LNCaP clone FGC (cell line): Measurements from ENCODE around the gene FLCN.
A peak's percentile ranks its signal among the peaks of the same experiment; 100 is the strongest.
"Not testable (repeated sequence)": the region's sequence is repeated elsewhere in the genome, so short reads cannot be mapped to it uniquely, and the experiment has no call there.

Source experiments
- DNase-seq: peaks from one replicate; pipeline ENCODE4 v3.0.0-alpha.2; 2011; ENCODE audit warnings: low read depth
- H3K4me3 ChIP-seq: 2 replicates; pipeline ENCODE4 v1.5.1; 2011; ENCODE audit warnings: mild to moderate bottlenecking, low read depth, low read length, control low read depth
- CTCF ChIP-seq: IDR thresholded peaks from 2 replicates; pipeline ENCODE4 v1.5.1; 2012; ENCODE audit warnings: mild to moderate bottlenecking; ENCODE audit not compliant: control insufficient read depth, insufficient read depth; ENCODE audit errors: extremely low read depth

The FLCN gene

DNA sequence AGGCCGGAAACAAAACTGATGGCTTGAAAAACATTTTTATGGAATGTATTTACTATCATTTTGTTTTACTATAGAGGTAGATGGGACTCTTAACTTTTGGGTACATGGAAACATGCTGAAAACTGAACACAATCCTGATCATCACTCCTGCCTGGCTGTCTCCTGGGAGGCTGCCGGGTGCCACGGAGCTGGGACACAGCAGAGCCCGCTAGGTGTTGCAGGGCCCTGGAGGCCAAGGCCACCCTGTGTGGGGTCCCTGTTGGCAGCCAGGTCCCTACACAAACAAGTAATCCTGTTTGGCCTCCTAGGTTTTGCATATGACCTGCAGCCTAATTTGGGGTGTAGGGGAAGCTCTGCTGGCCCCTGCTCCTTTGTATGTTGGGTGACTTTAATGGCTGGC is 48.4 kb downstream of the FLCN start:
- DNase-seq, result no peak
- no peak for TF ChIP-seq CTCF
- no peak overlapping the region for H3K4me3 ChIP-seq

- no peak for DNase-seq
- TF ChIP-seq CTCF, result no peak
- no peak overlapping the region for H3K4me3 ChIP-seq
These were observed 50.1 kb downstream of the FLCN start for GRCh38 chr17:17186551-17187505.

DNA sequence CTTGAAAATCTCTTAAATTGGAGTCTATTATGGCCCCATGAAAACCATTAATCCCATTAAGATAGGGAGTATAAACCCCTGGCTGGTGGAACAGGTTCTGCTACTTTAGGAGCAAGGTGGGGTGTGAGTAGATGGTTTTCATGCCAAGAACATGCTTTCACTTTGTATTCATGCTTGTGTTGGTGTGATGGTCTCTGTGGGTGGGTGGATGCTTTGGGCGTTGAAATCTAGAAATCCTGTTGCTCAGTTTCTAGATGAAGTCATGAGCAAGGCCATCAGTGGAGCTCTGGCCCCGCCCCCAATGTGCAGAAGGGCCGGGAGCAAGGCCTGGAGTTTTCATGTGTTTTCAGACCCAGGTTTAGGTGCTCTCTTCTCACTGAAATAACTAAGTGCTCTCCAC is 50.9 kb downstream of the FLCN start:
- no peak for TF ChIP-seq CTCF
- peak; percentile 58 for DNase-seq
- no peak overlapping the region for H3K4me3 ChIP-seq

GRCh38 chr17:17184985-17185757 is 51.8 kb downstream of the FLCN start:
- H3K4me3 ChIP-seq, DNase-seq: not testable (repeated sequence)

DNA sequence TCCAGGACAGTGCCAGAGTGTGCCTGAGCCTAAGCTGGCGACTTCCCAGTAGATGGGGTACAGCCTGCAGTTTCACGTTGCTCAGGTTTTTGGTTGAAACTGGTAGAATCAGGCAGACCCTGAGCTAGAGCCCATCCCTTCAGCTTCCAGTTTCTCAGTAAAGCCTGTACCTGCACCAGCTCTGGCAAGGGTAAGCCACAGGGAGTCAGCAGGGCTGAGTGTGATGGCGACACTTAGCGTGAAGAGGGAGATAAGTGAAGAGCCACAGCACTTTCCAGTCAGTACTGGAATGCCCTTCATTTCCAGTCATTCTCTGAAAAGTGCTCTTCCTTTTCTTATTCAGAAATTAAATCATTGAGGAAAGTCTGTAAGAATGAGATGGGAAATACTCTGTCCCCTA is 53.2 kb downstream of the FLCN start:
- no peak for DNase-seq
- TF ChIP-seq CTCF, result no peak
- H3K4me3 ChIP-seq, result no peak overlapping the region

GRCh38 chr17:17182598-17183136 is 54.3 kb downstream of the FLCN start:
- TF ChIP-seq CTCF, result no peak
- DNase-seq, result no peak
- H3K4me3 ChIP-seq, result no peak overlapping the region
